Urothelium cell line (cell line): Measurements from ENCODE around the gene NINJ2.
"Not testable (repeated sequence)": the region's sequence is repeated elsewhere in the genome, so short reads cannot be mapped to it uniquely, and the experiment has no call there.

Experiments used
- DNase-seq: peaks from one replicate; pipeline ENCODE4 v3.0.0; 2011; ENCODE audit warnings: low spot score, mixed read lengths
- FAIRE-seq: peaks from 2 replicates; lab custom pipeline; 2011; peaks lifted over from hg19 to GRCh38; lab: Jason Lieb, UNC

The NINJ2 gene

DNA sequence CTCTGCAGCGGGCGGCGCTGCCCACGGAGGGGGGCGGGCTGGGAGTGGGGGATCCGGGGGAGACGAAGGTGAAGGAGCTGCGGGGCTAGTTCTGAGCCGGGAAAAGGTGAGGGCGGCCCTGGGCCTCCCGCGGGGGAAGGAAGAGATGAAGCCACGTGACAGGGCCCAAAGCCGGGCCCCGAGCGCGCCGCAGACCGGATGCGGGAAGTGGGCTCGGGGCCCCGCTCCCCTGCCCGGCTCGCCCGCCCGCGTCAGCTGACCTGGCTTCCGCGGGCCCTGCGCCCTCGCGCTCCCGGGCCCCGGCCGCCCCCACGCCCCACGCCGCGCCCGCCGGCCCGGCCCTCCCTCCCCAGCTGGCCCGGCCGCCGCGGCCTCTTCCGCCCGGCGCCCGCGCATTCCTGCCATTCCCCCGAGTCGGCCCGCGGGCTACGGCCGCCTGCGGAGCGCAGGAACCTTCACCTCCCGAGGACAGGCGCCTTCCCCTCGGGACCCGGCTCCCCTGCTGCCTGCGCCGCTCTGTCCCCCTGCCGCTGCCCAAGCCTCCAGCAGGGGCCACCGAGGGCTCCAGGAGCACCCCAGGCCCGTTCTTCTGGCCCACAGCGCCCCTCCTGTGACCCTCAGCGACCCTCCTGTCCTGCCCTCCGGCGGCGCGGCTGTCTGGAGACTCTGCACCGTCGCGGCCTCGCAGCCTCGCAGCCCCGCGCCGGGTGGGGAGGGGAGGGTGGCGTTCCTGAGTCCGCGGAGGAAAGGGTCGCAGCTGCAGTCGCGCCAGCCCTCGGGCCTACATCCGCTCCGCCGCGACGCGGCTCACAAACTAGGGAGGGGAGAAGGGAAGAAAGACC, 20.4 kb downstream of the NINJ2 start:
- DNase-seq (peak; percentile 96), FAIRE-seq (peak; percentile 59)

DNA sequence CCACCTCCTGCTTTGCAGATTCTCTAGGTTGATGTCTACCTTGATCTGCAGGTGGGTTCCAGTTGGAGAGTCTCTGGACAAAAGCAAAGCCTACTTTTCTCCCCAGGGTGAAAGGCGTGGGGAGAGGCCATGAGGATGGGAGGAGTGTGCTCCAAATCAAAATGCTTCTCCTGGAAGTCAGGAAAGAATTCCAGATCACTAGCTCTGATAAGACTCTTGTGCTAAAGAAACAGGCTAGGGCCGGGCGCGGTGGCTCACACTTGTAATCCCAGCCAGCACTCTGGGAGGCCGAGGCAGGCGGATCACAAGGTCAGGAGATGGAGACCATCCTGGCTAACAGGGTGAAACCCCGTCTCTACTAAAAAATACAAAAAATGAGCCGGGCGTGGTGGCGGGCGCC, 21.9 kb downstream of the NINJ2 start:
- not testable (repeated sequence) for DNase-seq, FAIRE-seq

DNA sequence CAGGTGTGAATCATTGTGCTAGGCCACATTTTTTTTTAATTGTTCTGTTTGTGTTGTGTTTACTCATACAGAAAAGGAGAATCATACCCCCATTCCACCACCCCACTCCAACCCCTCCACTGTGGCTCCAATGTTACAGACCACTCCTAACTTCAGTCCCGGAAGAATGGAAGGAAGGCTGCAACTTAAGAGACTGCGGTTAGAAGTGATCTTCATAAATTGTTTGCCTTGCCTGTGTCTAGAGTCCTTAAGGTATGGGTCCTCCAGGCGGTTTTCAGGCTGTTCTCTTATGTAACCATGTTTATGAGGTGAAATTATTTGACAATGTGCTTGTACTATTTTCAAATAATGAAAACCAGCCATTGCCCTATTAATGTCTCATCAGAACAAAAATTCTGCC, 22.5 kb downstream of the NINJ2 start:
- FAIRE-seq (peak; percentile 44), DNase-seq (no peak)

DNA sequence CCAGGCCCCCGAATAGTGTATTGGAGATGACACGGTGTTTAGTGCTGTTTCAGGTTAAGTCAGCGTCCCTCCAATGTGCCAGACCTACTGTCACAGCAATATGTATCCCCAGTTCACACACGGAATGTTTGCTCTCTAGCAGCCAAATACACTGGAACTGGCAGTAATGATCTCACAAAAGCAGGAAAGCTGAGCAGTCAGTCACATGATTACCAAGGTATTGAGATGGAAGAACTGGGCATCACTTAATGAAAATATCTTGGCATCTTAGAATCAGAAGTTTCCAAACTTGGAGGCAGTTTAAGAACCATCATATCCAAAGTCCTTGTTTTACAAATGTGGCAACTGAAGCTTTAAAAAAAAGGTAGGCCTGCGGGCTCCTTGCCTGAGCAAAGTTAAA, 23.3 kb downstream of the NINJ2 start:
- DNase-seq, result no peak
- FAIRE-seq, result no peak

DNA sequence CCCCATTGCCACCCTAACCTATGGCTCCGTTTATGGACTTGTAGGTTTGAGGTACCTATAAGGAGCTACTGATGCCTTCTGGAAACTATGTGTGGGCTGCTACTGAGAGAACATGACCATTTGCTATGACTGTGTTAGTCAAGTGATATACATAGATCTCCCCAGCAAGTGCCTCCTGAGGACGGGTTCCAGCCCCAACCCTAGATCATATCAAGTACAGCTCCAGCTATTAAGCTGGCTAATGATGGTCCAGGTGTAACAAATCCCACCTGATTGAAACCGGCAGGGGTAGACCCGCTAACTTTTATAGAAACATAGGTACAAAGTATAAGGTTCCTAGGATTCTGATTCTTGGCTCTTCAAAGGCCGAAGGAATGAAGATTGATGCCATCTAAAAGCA, 23.7 kb downstream of the NINJ2 start:
- FAIRE-seq (no peak), DNase-seq (no peak)

DNA sequence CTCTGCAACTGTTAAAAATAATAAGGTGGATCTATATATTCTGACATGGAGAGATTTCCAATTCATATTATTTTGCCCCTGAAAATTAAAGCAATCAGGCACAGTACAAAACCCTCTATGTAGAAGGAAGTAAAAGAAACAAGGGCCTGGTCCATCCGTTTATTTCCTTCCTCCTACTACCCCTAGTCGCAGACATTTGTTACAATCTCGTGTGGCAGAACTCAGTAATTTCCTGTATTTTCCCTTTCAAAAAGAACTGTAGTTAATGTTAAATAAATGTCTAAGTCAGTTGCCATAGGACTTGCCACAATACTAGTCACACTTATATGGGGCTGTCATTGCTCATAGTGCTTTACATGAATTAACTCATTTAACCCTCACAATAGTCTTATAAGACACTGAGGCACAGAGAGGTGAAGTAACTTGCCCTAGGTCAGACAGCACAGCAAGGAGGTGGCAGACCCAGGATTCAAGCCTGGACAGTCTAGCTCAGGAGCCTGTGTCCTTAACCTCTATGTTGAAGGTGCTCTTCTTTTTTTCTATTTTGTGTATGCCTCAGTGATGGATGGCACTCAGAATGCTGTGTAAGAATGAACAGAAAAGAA, 24.2 kb downstream of the NINJ2 start:
- FAIRE-seq (no peak), DNase-seq (no peak)

DNA sequence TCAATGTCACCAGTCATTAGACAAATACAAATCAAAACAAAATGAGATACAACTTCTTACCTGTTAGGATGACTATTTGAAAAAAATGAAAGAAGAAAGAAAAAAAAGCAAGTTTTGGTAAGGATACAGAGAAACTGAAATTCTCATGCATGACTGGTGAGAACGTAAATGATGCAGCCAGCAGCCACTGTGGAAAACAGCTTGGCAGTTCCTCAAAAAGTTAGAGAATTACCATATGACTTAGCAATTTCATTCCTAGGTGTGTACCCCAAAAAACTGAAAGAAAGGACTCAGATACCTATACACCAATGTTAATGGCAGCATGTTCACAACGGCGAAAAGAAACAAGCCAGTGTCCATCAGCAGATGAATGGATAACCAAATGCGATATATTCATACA, 26.6 kb downstream of the NINJ2 start:
- DNase-seq (no peak), FAIRE-seq (no peak)

DNA sequence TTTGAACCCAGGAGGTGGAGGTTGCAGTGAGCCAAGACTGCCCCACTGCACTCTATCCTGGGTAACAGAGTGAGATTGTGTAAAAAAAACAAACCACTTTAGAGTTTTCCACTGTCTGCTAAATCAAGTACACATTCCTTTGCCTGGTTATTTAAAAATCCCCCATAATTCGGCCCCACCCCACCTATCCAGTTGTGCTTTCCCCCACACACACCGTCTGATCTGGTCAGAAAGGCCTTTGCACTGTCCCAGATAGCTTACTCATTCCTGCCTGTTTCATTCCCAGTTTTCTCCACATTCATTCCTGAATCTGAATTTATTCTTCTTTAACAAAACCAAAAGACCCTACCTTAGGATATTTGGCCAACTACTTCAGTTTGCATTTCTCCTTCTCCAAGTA, 29.5 kb downstream of the NINJ2 start:
- DNase-seq (no peak), FAIRE-seq (no peak)

DNA sequence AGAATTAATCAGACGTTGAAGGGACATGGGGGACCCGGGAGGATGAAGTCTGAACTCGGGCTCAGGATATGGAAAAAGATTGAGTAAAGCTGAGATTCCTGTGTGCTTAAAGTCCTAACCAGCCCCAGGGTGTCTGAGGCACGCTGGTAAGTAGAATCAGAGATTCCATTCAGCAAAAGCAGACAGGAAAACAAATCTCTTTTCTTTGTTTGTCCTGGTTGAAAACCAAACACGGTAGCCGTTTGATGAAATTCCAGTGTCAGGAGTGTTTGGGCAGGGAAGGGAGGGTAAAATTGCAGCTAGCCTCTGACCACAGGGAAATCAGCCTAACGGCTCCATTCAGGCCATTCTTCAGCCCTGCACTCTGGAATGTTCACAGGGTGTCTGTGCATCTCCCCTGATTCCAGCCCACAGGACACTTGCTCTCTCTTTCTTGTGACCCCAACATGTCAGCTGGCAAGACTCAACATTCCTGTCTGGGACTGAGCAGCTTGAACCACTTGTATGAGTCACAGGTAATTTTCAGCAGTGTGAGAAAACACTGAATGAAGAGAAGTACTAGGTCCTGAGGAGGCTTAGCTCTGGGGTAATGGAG, 31.0 kb downstream of the NINJ2 start:
- DNase-seq (peak; percentile 83), FAIRE-seq (peak; percentile 37)

DNA sequence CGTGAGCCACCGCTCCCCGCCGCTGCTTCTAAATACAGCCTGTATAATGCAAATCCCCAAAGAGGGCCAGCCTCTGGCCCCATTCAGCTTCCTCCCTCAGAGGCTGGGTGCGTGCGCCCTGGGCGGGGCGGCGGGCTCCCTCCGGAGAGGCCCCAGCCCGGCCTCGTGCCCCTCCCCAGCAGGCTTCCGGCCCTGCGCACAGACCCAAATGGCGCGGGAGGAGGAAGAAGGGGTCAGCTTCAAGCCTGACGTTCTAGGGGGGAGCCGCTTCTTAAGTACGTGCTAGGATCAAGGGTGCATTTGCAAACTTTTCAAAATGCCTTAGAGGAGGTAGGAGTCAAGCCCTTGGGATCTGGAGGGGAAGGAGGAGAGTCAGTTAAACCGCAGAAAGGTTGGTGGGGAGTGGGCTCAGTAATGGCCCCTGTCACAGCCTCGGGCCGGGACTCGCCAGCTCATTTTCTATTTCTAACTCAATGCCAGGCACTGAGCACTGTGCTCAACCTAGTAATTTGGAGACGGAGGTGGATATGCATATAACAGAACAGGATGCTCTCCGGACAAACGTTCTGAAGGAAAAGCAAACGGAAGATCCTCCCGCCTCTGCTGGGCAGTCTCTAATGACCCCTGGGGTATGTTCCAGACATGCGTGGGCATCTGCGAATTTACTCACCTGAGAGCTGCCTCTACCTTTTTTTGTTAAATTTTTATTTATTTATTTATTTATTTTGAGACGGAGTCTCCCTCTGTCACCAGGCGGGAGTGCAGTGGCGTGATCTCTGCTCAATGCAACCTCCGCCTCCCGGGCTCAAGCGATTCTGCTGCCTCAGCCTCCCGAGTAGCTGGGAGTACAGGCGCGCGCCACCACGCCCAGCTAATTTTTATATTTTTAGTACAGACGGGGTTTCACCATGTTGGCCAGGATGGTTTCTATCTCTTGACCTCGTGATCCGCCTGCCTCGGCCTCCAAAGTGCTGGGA, 32.3 kb downstream of the NINJ2 start:
- FAIRE-seq, result no peak
- no peak for DNase-seq

DNA sequence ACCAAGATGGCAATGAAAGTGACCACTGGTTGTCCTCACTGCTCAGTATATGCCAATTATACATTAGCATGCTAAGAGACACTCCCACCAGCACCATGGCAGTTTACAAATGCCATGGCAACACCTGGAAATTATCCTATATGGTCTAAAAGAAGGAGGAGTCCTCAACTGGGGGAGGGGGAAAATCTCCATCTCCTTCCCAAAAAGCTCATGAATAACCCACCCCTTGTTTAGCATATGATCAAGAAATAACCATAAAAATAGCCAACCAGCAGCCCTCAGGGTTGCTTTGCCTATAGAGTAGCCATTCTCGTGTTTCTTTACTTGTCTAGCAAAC, 34.5 kb downstream of the NINJ2 start:
- not testable (repeated sequence) for FAIRE-seq, DNase-seq

DNA sequence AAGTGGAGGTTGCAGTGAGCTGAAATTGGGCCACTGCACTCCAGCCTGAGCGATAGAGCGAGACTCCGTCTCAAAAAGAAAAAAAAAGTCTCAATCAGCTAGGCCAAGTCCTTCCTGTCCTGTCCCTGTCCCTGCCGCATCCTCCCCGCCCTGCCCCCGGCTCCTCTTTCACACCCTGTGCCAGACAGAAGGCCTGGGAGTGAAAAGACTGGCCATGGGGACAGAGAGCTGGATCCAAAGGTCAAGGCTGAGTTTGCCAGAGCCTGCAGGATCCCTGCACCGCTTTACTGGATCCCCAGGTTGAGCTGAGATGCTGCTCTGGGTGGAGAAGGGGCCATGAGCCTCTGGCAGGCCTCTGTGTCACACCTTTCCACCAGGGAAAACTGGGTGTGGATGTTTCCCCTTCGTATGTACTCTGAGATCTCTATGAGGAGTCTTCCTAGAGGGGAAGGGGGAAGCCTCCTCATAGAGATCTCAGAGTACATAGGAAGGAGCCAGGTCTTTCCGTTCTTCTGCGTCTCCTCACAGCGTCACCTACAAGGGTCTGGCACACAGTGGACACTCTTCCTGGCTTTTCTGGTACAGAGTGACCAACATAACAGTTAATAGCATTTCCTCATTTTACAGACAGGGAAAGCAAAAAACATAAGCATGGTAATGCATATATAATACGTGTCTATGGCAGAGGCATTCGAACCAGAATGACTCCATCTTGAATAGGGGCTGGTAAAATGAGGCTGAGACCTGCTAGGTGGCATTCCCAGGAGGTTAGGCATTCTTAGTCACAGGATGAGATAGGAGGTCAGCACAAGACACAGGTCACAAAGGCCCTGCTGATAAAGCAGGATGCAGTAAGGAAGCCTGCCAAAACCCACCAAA, 35.1 kb downstream of the NINJ2 start:
- DNase-seq (no peak), FAIRE-seq (no peak)

DNA sequence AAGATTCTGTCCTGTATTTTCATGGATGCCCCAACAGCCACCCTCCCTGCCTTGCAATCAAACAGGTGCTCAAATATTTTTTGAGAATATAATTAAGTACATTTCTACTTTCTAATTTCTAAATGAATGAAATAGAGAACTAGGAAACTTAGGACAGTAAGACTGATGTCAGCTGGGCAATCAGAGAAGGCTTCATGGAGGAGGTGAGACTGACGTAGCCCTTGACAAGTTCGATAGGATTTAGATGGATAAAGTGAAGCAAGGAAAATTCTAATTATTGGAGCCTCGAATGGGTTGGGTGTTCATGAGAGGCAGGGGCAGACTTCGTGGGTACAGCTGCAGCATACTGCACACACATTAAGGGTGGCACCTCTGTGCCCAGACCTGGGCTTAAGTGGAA, 36.0 kb downstream of the NINJ2 start:
- FAIRE-seq, result no peak

DNA sequence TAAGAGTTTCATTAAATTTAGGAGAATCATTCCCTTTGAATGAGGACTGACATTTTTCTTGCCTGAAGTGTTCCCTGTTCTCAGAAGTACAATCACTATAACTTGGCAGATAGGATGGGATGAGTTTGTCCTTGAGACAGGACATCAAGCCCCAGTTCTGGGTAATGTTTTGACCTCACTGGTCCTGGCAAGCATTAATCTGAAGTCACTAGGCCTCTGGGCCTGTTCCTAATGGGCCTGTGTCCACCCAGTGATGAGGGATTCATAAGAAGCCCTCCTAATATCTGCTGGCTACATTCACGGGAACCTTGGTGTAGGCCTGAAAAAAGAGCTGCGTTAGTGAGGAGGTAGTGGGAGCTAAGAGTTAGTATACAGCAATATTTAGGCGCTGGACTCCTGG, 37.2 kb downstream of the NINJ2 start:
- FAIRE-seq (no peak), DNase-seq (no peak)

More for the DNA sequence above, 36.0 kb downstream of the NINJ2 start:
- no peak for DNase-seq

DNA sequence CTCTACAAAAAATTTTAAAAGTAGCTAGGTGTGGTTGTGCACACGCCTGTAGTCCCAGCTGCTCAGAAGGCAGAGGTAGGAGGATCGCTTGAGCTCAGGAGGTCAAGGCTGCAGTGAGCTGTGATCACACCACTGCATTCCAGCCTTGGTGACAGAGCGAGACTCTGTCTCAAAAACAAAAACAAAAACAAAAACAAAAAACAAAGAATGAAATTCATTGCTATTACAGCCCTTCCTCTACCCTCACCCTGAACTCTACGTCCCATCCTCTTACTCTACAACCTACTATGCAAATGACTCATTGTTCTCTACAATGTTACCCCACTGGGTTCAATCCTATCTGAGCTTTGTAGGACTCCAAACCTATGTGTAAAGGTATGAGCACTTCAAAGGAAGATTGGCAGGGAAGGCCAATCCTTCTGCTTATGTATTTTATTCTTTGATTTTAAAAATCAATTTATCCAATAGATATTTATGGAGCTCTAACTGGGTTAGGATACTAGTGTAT, 39.3 kb downstream of the NINJ2 start:
- DNase-seq (no peak), FAIRE-seq (no peak)

DNA sequence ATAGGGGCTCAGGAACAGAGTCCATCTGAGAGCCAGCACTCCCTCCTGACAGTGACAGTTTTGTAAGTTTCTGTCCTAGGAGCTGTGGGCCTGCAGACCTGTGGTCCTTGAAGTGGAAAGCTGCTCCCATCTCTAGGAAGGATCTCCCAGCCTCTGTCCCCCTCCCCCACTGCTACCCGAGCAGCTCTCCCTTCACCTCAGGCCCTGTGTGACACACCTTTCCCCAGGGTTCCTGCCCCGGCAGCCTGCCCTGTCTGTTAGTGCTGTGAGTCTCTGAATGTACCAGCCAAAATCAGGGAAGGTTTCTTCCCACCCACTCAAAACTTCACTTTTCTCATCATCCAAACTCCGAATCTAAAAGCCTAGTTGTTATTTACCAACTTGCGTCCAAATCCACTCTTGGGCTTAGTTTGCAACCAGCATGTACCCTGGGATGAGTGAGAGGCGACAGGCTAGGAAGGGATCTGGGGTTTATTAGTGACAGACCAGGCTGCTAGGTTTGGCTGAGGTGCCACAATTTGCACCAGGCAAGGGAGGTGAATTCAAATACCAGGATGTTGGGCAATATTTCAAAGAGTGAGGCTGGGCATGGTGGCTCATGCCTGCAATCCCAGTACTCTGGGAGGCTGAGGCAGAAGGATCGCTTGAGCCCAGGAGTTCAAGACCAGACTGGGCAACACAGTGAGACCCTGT, 39.9 kb downstream of the NINJ2 start:
- FAIRE-seq, result no peak
- no peak for DNase-seq

DNA sequence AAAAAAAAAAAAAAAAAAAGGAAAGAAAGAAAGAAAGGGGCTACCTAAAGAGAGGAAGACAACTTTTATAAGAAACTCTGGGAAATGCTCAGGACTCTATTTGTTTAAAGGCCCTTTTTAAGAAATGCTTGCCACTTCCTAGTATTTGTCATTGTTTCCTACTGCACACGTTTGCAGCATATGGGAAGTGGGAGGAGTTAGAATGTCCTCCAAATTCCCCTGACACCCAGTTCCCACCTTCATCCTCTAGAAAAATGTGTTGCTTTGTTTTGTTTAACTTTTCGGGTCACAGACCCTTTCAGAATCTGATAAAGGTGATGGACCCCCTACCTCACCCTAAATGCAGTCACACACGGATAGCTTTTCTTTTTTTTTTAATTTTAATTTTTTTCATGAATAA, 40.8 kb downstream of the NINJ2 start:
- FAIRE-seq, result no peak
- DNase-seq, result no peak

DNA sequence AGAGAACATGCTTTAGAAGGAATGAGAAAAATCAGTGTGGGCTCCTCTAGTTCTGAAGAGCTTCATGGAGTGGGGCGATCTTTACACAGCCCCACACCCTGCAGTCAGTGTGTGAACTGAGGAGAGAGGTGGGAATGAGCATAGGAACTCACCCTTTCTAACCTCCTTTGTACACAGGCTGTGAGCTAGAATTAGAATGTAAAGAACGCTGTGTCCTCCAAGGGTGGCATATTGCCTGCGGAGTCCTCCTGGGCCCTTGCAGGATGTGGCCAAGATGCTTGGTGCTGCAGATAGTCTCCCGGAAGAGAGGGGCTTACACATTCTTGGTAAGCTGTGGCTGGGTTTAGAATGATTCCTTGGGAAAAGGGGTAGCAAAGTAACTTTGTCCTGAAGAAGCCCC, 43.9 kb downstream of the NINJ2 start:
- no peak for FAIRE-seq
- DNase-seq, result no peak

DNA sequence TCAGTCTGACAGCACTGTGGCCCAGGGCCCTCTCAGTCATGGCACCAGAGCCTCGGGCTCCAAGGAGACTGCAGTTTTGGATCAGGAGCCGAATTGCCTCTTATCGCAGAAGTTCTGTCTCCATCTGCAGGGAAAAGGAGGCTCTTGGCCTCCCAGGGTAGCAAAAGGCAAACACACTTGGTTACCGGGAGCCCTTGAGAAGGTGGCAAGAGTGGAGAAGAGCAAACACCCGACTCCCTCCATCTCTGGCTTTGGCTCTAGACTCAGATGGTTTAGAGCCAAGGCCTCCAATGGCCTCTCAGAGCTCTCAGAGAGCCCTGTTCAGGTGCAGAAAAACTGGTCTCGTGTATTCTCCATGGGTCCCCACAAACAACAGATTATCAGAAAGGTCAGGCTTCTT, 44.6 kb downstream of the NINJ2 start:
- DNase-seq (no peak), FAIRE-seq (no peak)
